Retinal pigment epithelial cell (primary cell): ENCODE results near the gene FURIN.
"Not testable (repeated sequence)": the region's sequence is repeated elsewhere in the genome, so short reads cannot be mapped to it uniquely, and the experiment has no call there.

Source experiments
- DNase-seq: peaks from one replicate; pipeline ENCODE4 v3.0.0-alpha.2; 2010; ENCODE audit warnings: low read depth
- H3K4me3 ChIP-seq: 2 replicates; pipeline ENCODE4 v1.5.1; 2011; ENCODE audit warnings: mild to moderate bottlenecking, low read length, control low read depth, moderate library complexity
- TF ChIP-seq, protein P1 (sequence below): conservative IDR thresholded peaks from 2 replicates; pipeline ENCODE4 v1.5.1; 2011; ENCODE audit warnings: low read depth, low read length, control low read depth, inconsistent platforms

FURIN gene

DNA sequence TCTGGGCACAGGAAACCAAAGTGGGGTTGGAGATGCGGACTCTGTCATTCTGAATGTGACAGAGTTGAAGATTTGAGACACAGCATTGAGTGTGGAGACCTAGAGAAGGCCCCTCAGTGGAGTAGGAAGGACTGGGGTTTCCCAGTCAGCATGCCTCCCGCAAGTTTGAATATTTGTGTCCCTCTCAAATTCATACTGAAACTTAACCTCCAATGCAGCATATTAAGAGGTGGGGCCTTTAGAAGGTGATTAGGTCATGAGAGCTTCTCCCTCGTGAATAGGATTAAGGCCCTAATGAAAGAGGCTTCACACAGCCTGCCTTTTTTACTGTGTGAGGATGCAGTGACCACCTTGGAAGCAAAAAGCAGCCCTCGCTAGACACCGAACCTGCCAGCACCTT, 56.0 kb downstream of the FURIN start:
- DNase-seq, result no peak
- H3K4me3 ChIP-seq, result no peak overlapping the region
- TF ChIP-seq, protein P1, sequence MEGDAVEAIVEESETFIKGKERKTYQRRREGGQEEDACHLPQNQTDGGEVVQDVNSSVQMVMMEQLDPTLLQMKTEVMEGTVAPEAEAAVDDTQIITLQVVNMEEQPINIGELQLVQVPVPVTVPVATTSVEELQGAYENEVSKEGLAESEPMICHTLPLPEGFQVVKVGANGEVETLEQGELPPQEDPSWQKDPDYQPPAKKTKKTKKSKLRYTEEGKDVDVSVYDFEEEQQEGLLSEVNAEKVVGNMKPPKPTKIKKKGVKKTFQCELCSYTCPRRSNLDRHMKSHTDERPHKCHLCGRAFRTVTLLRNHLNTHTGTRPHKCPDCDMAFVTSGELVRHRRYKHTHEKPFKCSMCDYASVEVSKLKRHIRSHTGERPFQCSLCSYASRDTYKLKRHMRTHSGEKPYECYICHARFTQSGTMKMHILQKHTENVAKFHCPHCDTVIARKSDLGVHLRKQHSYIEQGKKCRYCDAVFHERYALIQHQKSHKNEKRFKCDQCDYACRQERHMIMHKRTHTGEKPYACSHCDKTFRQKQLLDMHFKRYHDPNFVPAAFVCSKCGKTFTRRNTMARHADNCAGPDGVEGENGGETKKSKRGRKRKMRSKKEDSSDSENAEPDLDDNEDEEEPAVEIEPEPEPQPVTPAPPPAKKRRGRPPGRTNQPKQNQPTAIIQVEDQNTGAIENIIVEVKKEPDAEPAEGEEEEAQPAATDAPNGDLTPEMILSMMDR, result no peak

DNA sequence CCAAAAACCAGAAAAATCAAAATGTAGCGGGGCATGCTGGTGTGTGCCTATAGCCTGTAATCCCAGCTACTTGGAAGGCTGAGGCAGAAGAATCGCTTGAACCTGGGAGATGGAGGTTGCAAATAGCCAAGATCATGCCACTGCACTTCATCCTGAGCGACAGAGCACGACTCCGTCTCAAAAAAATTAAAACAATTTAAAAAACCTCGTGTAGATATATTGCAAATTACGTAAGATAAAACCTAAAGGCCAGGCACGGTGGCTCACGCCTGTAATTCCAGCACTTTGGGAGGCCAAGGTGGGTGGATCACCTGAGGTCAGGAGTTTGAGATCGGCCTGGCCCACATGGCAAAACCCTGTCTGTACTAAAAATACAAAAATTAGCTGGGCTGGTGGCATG, 58.4 kb downstream of the FURIN start:
- not testable (repeated sequence) for DNase-seq, H3K4me3 ChIP-seq

DNA sequence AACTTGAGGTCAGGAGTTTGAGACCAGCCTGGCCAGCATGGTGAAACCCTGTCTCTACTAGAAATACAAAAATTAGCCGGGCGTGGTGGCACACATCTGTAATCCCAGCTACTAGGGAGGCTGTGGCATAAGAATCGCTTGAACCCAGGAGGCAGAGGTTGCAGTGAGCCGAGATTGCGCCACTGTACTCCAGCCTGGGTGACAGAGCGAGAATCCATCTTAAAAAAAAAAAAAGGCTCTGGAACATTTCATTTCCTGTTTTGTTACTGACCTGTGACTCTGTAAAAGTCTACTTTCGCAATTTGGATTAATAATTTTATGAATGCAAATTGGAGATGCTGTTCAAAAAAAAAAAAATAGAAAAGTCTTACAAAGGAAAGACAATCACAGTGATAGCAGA, 59.7 kb downstream of the FURIN start:
- DNase-seq, H3K4me3 ChIP-seq: not testable (repeated sequence)

DNA sequence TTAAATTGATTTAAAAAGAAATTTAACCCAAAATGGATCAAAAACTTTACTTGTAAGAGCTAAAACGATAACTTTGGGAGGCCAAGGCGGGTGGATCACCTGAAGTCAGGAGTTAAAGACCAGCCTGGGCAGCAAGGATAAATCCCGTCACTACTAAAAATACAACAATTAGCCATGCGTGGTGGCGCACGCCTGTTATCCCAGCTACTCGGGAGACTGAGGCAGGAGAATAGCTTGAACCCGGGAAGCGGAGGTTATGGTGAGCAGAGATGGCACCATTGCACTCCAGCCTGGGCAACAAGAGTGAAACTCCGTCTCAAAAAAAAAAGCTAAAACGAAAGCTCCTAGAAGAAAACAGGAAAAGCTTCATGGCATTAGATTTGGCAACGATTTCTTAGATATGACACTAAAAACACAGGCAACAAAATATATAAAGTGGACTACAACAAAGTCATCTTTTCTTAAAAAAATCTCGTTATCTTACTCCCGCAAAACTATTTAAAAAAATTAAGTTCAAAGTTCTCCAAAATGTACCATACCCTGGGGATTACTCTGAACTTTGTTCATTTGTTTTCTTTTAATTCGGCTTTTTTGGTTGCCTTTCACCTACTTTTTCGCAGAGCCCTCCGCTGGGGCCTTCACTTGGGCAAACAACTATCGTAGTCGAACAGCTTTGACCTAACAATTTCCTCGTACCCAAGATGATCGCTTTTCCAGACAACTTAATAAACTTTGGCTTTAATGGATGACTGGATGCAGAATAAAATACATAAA, 61.0 kb downstream of the FURIN start:
- peak overlapping the region; percentile 64 for H3K4me3 ChIP-seq
- no peak for DNase-seq
- TF ChIP-seq, protein P1, result no peak

DNA sequence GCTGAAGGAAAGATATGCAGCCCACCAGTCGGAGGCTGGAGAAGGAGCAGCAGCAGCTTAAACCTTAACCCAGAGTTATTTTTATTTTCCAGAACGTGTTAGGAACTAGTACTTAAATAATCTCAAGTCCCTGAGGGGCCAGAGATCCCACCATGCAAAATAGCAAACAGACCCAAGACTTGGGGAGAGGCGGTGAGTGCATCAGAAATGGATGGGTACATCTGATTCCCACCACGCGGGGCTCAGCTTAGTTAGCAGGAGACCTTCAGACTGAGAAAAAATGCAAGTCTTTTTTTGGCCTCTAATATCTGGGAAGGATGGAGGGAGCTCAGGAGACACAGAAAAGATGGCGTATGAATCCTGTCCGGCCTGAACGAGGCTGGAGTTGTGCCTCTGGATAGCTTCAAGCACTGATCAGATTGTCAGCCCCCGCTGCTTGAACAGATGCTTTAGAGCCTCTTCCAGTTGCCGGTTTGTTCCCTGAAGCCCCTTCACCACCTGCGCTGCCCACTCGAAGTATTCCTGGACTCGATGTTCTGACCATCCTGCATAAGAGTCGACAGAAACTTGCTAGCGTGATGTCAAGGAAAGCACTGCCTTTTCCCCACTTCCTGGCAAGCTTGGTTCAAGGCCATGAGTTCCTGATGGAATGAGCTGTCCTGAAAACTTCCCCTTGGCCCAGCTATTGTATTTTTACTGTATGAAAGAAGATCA, 62.6 kb downstream of the FURIN start:
- TF ChIP-seq, protein P1, result no peak
- no peak for DNase-seq
- peak overlapping the region; percentile 64 for H3K4me3 ChIP-seq

DNA sequence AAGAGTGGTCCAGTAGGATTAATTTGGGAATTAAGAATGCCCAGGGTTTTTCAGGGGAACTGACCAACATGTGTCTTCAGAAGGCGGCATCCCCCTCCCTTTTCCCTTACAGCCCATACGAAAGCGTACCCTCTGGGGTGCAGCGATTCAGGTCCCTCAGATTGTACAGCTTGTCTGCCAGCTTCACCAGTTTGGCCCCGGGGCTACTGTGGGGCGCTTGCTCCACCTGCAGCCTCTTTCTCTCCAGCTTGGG, 63.1 kb downstream of the FURIN start:
- TF ChIP-seq, protein P1, result no peak
- peak overlapping the region; percentile 81 for H3K4me3 ChIP-seq

DNA sequence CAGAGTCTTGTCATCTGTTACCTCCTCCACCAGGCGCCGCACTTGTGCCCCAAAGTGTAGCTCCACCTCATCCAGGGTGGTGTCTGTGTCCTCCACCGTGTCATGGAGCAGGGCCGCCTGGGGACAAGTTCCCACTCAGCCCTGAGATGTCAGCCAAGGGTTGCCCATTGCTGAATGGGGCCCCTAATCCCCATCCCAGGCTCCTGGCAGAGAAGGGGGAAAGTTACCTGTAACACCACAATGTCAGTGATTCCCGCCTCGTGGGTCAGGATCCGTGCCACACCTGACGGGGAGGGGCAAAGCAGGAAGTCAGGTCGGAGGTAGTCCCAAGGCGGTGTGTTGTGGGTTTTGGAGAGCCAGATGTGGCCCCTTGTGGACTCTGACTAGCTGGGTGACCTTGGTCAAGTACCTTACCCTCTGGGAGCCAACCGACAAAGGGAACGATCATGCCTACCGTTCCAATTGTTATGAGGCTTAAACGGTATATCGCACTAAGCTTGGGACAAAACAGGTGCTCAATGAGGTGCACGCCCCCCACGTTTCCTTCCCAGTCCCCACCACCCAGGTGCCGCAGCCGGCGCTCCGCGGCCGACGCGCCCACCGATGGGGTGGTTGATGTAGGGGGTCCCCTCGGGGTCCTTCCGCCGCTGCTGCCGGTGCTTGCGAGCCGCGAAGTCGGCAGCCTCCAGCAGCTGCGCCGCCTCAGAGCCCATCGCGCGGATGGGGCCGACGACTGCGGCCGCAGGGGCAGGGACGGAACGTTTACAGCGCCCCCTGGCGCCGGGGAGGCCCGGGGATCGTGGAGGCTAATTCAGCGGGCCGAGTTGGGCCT, 63.7 kb downstream of the FURIN start, which contains the start of gene HDDC3:
Gene HDDC3, minus strand, starts transcription at position 722 of the 832 bp plus-strand sequence. Its CDS starts 9 bp downstream, at position 713.
- peak within 1 kb of the TSS; percentile 81 for H3K4me3 ChIP-seq
- no peak for DNase-seq
- TF ChIP-seq, protein P1, result peak; percentile 91

More for the DNA sequence above, 63.1 kb downstream of the FURIN start:
- DNase-seq, result no peak
